ENCODE data around the gene LMAN2. TPM values are rescaled to one million over a fixed set of nuclear protein-coding genes. Genes with fewer than 3 reads are reported as not detected.
A peak's percentile ranks its signal among the peaks of the same experiment; 100 is the strongest.

Gene LMAN2
- total RNA-seq, 1 donor, result 190 TPM

GRCh38 chr5:177332031-177332895 is 19.2 kb downstream of the LMAN2 start:
- DNase-seq (ENCODE audit: low read depth), result no peak
- H3K4me3 ChIP-seq (ENCODE audit: low read depth, low read length), result no peak overlapping the region
- TF ChIP-seq, protein P1, sequence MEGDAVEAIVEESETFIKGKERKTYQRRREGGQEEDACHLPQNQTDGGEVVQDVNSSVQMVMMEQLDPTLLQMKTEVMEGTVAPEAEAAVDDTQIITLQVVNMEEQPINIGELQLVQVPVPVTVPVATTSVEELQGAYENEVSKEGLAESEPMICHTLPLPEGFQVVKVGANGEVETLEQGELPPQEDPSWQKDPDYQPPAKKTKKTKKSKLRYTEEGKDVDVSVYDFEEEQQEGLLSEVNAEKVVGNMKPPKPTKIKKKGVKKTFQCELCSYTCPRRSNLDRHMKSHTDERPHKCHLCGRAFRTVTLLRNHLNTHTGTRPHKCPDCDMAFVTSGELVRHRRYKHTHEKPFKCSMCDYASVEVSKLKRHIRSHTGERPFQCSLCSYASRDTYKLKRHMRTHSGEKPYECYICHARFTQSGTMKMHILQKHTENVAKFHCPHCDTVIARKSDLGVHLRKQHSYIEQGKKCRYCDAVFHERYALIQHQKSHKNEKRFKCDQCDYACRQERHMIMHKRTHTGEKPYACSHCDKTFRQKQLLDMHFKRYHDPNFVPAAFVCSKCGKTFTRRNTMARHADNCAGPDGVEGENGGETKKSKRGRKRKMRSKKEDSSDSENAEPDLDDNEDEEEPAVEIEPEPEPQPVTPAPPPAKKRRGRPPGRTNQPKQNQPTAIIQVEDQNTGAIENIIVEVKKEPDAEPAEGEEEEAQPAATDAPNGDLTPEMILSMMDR (IDR thresholded peaks at IDR 0.05; ENCODE audit: insufficient read depth, low read length), result no peak

- H3K4me3 ChIP-seq (ENCODE audit: low read depth, low read length), result no peak overlapping the region
- TF ChIP-seq, protein P1 (IDR thresholded peaks at IDR 0.05; ENCODE audit: insufficient read depth, low read length), result no peak
- no peak for DNase-seq (ENCODE audit: low read depth)
Measured at GRCh38 chr5:177330991-177331842, 20.3 kb downstream of the LMAN2 start.

GRCh38 chr5:177329883-177330282 is 21.6 kb downstream of the LMAN2 start:
- H3K4me3 ChIP-seq (ENCODE audit: low read depth, low read length), result no peak overlapping the region
- no peak for DNase-seq (ENCODE audit: low read depth)
- TF ChIP-seq, protein P1 (IDR thresholded peaks at IDR 0.05; ENCODE audit: insufficient read depth, low read length), result no peak

DNA sequence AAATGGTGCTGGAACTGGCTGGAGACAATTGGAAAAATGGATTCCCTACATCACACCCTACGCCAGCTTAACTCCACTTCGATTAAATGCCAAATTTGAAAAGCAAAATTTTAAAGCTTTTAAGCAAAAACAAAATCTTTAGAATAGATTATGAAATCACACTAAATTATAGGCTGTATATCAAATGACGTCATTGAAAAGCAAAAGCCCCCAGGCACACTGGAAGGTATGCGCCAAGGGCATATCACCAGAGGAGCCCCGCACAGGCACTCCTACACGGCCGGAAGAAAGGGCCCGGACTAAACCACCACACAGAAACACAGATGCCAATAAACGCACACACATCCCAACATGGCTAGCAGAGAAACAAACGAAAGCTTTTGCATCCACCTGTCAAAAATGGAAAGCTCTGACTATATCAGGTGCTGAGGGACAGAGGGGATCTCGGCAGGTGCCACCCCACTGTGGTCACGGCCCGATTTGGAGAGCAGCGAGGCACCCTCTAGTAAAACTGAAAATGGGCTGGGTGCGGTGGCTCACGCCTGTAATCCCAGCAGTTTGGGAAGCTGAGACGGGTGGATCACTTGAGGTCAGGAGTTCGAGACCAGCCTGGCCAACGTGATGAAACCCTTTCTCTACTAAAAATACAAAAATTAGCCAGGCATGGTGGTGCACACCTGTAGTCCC is 22.8 kb downstream of the LMAN2 start:
- TF ChIP-seq, protein P1 (IDR thresholded peaks at IDR 0.05; ENCODE audit: insufficient read depth, low read length), result no peak
- no peak for DNase-seq (ENCODE audit: low read depth)
- H3K4me3 ChIP-seq (ENCODE audit: low read depth, low read length), result no peak overlapping the region

GRCh38 chr5:177327539-177328522 is 23.6 kb downstream of the LMAN2 start:
- TF ChIP-seq, protein P1 (IDR thresholded peaks at IDR 0.05; ENCODE audit: insufficient read depth, low read length), result no peak
- no peak overlapping the region for H3K4me3 ChIP-seq (ENCODE audit: low read depth, low read length)
- peak; percentile 77 for DNase-seq (ENCODE audit: low read depth)

Data from fibroblast of the aortic adventitia (primary cell).